Neural cell (in vitro differentiated cells): ENCODE measurements around the gene SH3BP4. TPM values are rescaled to one million over a fixed set of nuclear protein-coding genes. Genes with fewer than 3 reads are reported as not detected.

Source experiments
- H2AFZ ChIP-seq: fragments of 200-600, 300-800 bp; sonication (generic), shearing (Covaris generic); 2 replicates; pipeline ENCODE4 v1.6.0; 2014; ENCODE audit warnings: low read depth, mild to moderate bottlenecking, antibody characterized with exemption, low read length, moderate library complexity
- H3F3A ChIP-seq: fragments of 200-600 bp; shearing (Covaris generic); 2 replicates; pipeline ENCODE4 v1.6.1; 2016; ENCODE audit warnings: mild to moderate bottlenecking, moderate library complexity, mixed read lengths, antibody characterized with exemption, low read length; ENCODE audit not compliant: insufficient read depth, poor library complexity, severe bottlenecking
- H3K27ac ChIP-seq: fragments of 200-600, 300-800 bp; sonication (generic), shearing (Covaris generic); 2 replicates; pipeline ENCODE4 v1.5.1; 2014; ENCODE audit warnings: mild to moderate bottlenecking, low read length, moderate library complexity
- H3K27me3 ChIP-seq: fragments of 300-800, 200-600 bp; sonication (generic), shearing (Covaris generic); 2 replicates; pipeline ENCODE4 v1.6.0; 2014; ENCODE audit warnings: mild to moderate bottlenecking, low read depth, low read length, moderate library complexity; ENCODE audit not compliant: insufficient read depth
- H3K36me3 ChIP-seq: fragments of 300-800, 200-600 bp; sonication (generic), shearing (Covaris generic); 2 replicates; pipeline ENCODE4 v1.5.1; 2014; ENCODE audit warnings: mild to moderate bottlenecking, antibody characterized with exemption, low read length, moderate library complexity; ENCODE audit not compliant: insufficient read depth
- H3K4me2 ChIP-seq: fragments of 300-800, 200-600 bp; sonication (generic), shearing (Covaris generic); 2 replicates; pipeline ENCODE4 v1.6.0; 2014; ENCODE audit warnings: mild to moderate bottlenecking, low read length
- H3K4me3 ChIP-seq: fragments of 300-800, 200-600 bp; sonication (generic), shearing (Covaris generic); 2 replicates; pipeline ENCODE4 v1.5.1; 2014; ENCODE audit warnings: mild to moderate bottlenecking, low read length, moderate library complexity
- H3K79me2 ChIP-seq: fragments of 200-600 bp; shearing (Covaris generic); replicated peaks from 2 replicates; pipeline ENCODE4 v1.6.0; 2014; ENCODE audit warnings: mild to moderate bottlenecking, low read length, moderate library complexity; ENCODE audit not compliant: insufficient read depth
- H3K9ac ChIP-seq: fragments of 300-800, 200-600 bp; sonication (generic), shearing (Covaris generic); 2 replicates; pipeline ENCODE4 v1.6.1; 2016; ENCODE audit warnings: mild to moderate bottlenecking, low read length, mixed read lengths
- H3K9me2 ChIP-seq: fragments of 200-600 bp; shearing (Covaris generic); 2 replicates; pipeline ENCODE4 v1.6.1; 2016; ENCODE audit warnings: mild to moderate bottlenecking, low read length, mixed read lengths; ENCODE audit not compliant: insufficient read depth
- H3K9me3 ChIP-seq: fragments of 200-600, 300-800 bp; sonication (generic), shearing (Covaris generic); 2 replicates; pipeline ENCODE4 v1.6.1; 2016; ENCODE audit warnings: mild to moderate bottlenecking, mixed run types, low read length, moderate library complexity, mixed read lengths
- H4K20me1 ChIP-seq: fragments of 200-600 bp; shearing (Covaris generic); 2 replicates; pipeline ENCODE4 v1.6.1; 2016; ENCODE audit warnings: mild to moderate bottlenecking, mixed run types; ENCODE audit not compliant: insufficient read depth
- CTCF ChIP-seq: fragments of 450-650 bp; IDR thresholded peaks from 2 replicates; pipeline ENCODE4 v1.5.1; 2014; ENCODE audit warnings: antibody characterized with exemption, mild to moderate bottlenecking, moderate library complexity; ENCODE audit not compliant: poor library complexity, severe bottlenecking
- EP300 ChIP-seq: fragments of 450-650 bp; conservative IDR thresholded peaks from 2 replicates; pipeline ENCODE4 v1.6.1; 2014; ENCODE audit warnings: antibody characterized with exemption, mild to moderate bottlenecking, moderate library complexity; ENCODE audit not compliant: poor library complexity, severe bottlenecking
- EZH2 ChIP-seq: fragments of 200-600, 300-800 bp; shearing (Covaris generic), sonication (generic); IDR thresholded peaks from 2 replicates; pipeline ENCODE4 v1.6.1; 2014; ENCODE audit warnings: antibody characterized with exemption, low read length, borderline replicate concordance, mild to moderate bottlenecking; ENCODE audit not compliant: insufficient read depth, poor library complexity, severe bottlenecking
- MXI1 ChIP-seq: fragments of 450-650 bp; conservative IDR thresholded peaks from 2 replicates; pipeline ENCODE4 v1.6.1; 2014; ENCODE audit warnings: antibody characterized with exemption, mild to moderate bottlenecking; ENCODE audit not compliant: poor library complexity, severe bottlenecking
- POLR2AphosphoS5 ChIP-seq: IDR thresholded peaks from 2 replicates; pipeline ENCODE4 v1.6.1; 2012
- RAD21 ChIP-seq: fragments of 450-650 bp; conservative IDR thresholded peaks from 2 replicates; pipeline ENCODE4 v1.6.1; 2014; ENCODE audit warnings: antibody characterized with exemption, mild to moderate bottlenecking, moderate library complexity
- REST ChIP-seq: IDR thresholded peaks from 2 replicates; pipeline ENCODE4 v1.6.1; 2012; ENCODE audit warnings: borderline replicate concordance
- SMC3 ChIP-seq: fragments of 450-650 bp; conservative IDR thresholded peaks from 2 replicates; pipeline ENCODE4 v1.6.1; 2014; ENCODE audit warnings: antibody characterized with exemption, mild to moderate bottlenecking, moderate library complexity; ENCODE audit not compliant: poor library complexity
- TAF1 ChIP-seq: IDR thresholded peaks from 2 replicates; pipeline ENCODE4 v1.6.1; 2012; ENCODE audit warnings: low read depth
- polyA plus RNA-seq: library from polyadenylated mRNA; depleted of rRNA; stranded (reverse); fragments of >200 nt; gene quantifications from 2 replicates; pipeline ENCODE4 v1.2.3, GENCODE V29; 2014

The SH3BP4 gene
- polyA plus RNA-seq, 1 donor from 2014 or later, result 3.3 TPM

GRCh38 chr2:234976479-234977227, 24.8 kb downstream of the SH3BP4 start:
- H3K36me3 ChIP-seq, result no peaks in the 10 kb centered on the region
- H3K9ac ChIP-seq, result no peak overlapping the region
- H4K20me1 ChIP-seq, result no peaks in the 10 kb centered on the region
- H3K9me2 ChIP-seq, result no peaks in the 10 kb centered on the region
- H3K4me3 ChIP-seq, result no peak overlapping the region
- H3K9me3 ChIP-seq, result peaks cover 6% of the 10 kb centered on the region
- no peak overlapping the region for H2AFZ ChIP-seq
- no peak overlapping the region for H3K4me2 ChIP-seq
- H3K79me2 ChIP-seq, result peaks cover 58% of the 10 kb centered on the region
- TF ChIP-seq EZH2 (no peak), CTCF (no peak), EP300 (no peak), TAF1 (no peak), SMC3 (no peak), REST (no peak), RAD21 (no peak), POLR2AphosphoS5 (no peak), MXI1 (no peak)
- no peaks in the 10 kb centered on the region for H3F3A ChIP-seq
- H3K27ac ChIP-seq, result no peak overlapping the region
- no peaks in the 10 kb centered on the region for H3K27me3 ChIP-seq

GRCh38 chr2:234977228-234977679, 25.4 kb downstream of the SH3BP4 start:
- Histone ChIP-seq H3K4me3 (no peak overlapping the region), H3K36me3 (no peaks in the 10 kb centered on the region), H3F3A (no peaks in the 10 kb centered on the region), H3K27me3 (no peaks in the 10 kb centered on the region), H3K9me3 (peaks cover 6% of the 10 kb centered on the region), H3K79me2 (peaks cover 64% of the 10 kb centered on the region), H3K4me2 (no peak overlapping the region), H3K9ac (no peak overlapping the region), H3K27ac (no peak overlapping the region), H3K9me2 (no peaks in the 10 kb centered on the region), H2AFZ (no peak overlapping the region), H4K20me1 (no peaks in the 10 kb centered on the region)
- TF ChIP-seq POLR2AphosphoS5 (no peak), REST (no peak), EZH2 (no peak), TAF1 (no peak), CTCF (no peak), RAD21 (no peak), EP300 (no peak), SMC3 (no peak), MXI1 (no peak)
